GM12878 (cell line): ENCODE results near the gene COBLL1. TPM values are rescaled to one million over a fixed set of nuclear protein-coding genes. Genes with fewer than 3 reads are reported as not detected.

Source experiments
- ATAC-seq: fragments of 200-7000 bp; cut with Tn5 transposase; 3 replicates; pipeline ENCODE4 v1.9.1; 2020; ENCODE audit warnings: mild to moderate bottlenecking, moderate library complexity
- BruUV-seq: library from RNA; stranded (reverse); fragments of 400-500 nt; replicated peaks from 2 replicates; lab custom pipeline; 2021; lab: Mats Ljungman, UMichigan
- CTCF ChIA-PET: fragments of 300-600 bp; sonication (Branson Sonifier 250); formaldehyde crosslinking; extraction: SDS; loops from one replicate; lab custom pipeline; 2021; ENCODE audit warnings: inconsistent platforms; lab: Yijun Ruan, JAX
- POLR2A ChIA-PET: fragments of 350-600 bp; formaldehyde crosslinking; extraction: SDS; loops from one replicate; lab custom pipeline; 2021; ENCODE audit warnings: inconsistent platforms; lab: Charles Lee
- RAD21 ChIA-PET: fragments of 300-600 bp; sonication (Branson Sonifier 250); formaldehyde crosslinking; loops from one replicate; lab custom pipeline; 2023; ENCODE audit warnings: antibody characterized with exemption; ENCODE audit not compliant: unreplicated experiment; lab: Charles Lee
- SMC1A ChIA-PET: fragments of 300-600 bp; sonication (Branson Sonifier 250); formaldehyde crosslinking; loops from one replicate; lab custom pipeline; 2023; ENCODE audit not compliant: unreplicated experiment, uncharacterized antibody; lab: Charles Lee
- DNase-seq: peaks from one replicate; pipeline ENCODE4 v3.0.0-alpha.2; 2011; ENCODE audit warnings: low read depth, low spot score
- FAIRE-seq: peaks from 3 replicates; lab custom pipeline; 2011; peaks lifted over from hg19 to GRCh38; lab: Jason Lieb, UNC
- H2AFZ ChIP-seq: 2 replicates; pipeline ENCODE4 v1.6.0; 2011; ENCODE audit warnings: low read depth, low read length, control low read depth; ENCODE audit not compliant: control insufficient read depth
- H3K27ac ChIP-seq: 2 replicates; pipeline ENCODE4 v1.5.1; 2011; ENCODE audit warnings: control low read depth; ENCODE audit not compliant: control insufficient read depth, insufficient read depth
- H3K27me3 ChIP-seq, 2 experiments: replicated peaks in 1 of 2; 2 replicates each; pipeline versions ENCODE4 v1.6.0 to v1.6.1; 2011; ENCODE audit warnings: low read length in 1 of 2; ENCODE audit not compliant: control insufficient read depth in 2 of 2, insufficient read depth in 2 of 2
- H3K36me3 ChIP-seq, 2 experiments: 2 replicates each; pipeline ENCODE4 v1.5.1; 2011; ENCODE audit warnings: low read length in 1 of 2; ENCODE audit not compliant: control insufficient read depth in 2 of 2, insufficient read depth in 2 of 2
- H3K4me1 ChIP-seq: 2 replicates; pipeline ENCODE4 v1.6.1; 2011; ENCODE audit warnings: mild to moderate bottlenecking, low read length, moderate library complexity, mixed read lengths; ENCODE audit not compliant: control insufficient read depth, insufficient read depth
- H3K4me2 ChIP-seq: 2 replicates; pipeline ENCODE4 v1.6.0; 2011; ENCODE audit warnings: control low read depth; ENCODE audit not compliant: control insufficient read depth, insufficient read depth
- H3K4me3 ChIP-seq: fragments of 200-600 bp; sonication (generic); 2 replicates; pipeline ENCODE4 v1.5.1; 2016
- H3K79me2 ChIP-seq: 2 replicates; pipeline ENCODE4 v1.6.0; 2011; ENCODE audit warnings: low read length; ENCODE audit not compliant: control insufficient read depth, insufficient read depth
- H3K9ac ChIP-seq: 2 replicates; pipeline ENCODE4 v1.8.0; 2011; ENCODE audit warnings: low read length, control low read depth, mixed read lengths; ENCODE audit not compliant: control insufficient read depth, insufficient read depth
- H3K9me3 ChIP-seq: replicated peaks from 3 replicates; pipeline ENCODE4 v1.5.1; 2011; ENCODE audit warnings: mild to moderate bottlenecking, low read length; ENCODE audit not compliant: control insufficient read depth, insufficient read depth
- H4K20me1 ChIP-seq: 2 replicates; pipeline ENCODE4 v1.6.0; 2011; ENCODE audit not compliant: control insufficient read depth, insufficient read depth
- CBX3 ChIP-seq: fragments of 200-600 bp; sonication (generic); IDR thresholded peaks from 2 replicates; pipeline ENCODE4 v1.6.1; 2016; ENCODE audit warnings: low read depth, borderline replicate concordance
- HDAC2 ChIP-seq: fragments of 200-600 bp; sonication (generic); IDR thresholded peaks from 2 replicates; pipeline ENCODE4 v1.6.1; 2017
- HDAC6 ChIP-seq: fragments of 200-600 bp; sonication (generic); IDR thresholded peaks from one replicate; pipeline ENCODE4 v1.8.0; 2017; ENCODE audit warnings: antibody characterized with exemption; ENCODE audit not compliant: unreplicated experiment
- NR2F1 ChIP-seq: fragments of 450-650 bp; conservative IDR thresholded peaks from 2 replicates; pipeline ENCODE4 v1.6.1; 2017; ENCODE audit warnings: mild to moderate bottlenecking
- PAX5 ChIP-seq: IDR thresholded peaks from 2 replicates; pipeline ENCODE4 v1.6.1; 2011; ENCODE audit warnings: low read depth, low read length, borderline replicate concordance
- SIX5 ChIP-seq: IDR thresholded peaks from 2 replicates; pipeline ENCODE4 v1.6.1; 2011; ENCODE audit warnings: mild to moderate bottlenecking, low read depth, low read length, moderate library complexity; ENCODE audit not compliant: severe bottlenecking
- SMAD5 ChIP-seq: IDR thresholded peaks from 2 replicates; pipeline ENCODE4 v1.6.1; 2016; ENCODE audit warnings: antibody characterized with exemption, low read depth
- ZNF384 ChIP-seq: IDR thresholded peaks from 2 replicates; pipeline ENCODE4 v1.6.1; 2012; ENCODE audit warnings: low read depth, mild to moderate bottlenecking, low read length, improper control_type of control experiment, borderline replicate concordance
- WGBS: methylation state at CpG from one replicate; pipeline ENCODE4 v1.1.6; 2016; ENCODE audit warnings: low lambda C conversion rate; ENCODE audit not compliant: insufficient replicate concordance, insufficient coverage; ENCODE audit errors: missing lambda C conversion rate; 5-methylcytosine and 5-hydroxymethylcytosine counted together
- in situ Hi-C: fragments of 300-500 bp; cut with MboI; formaldehyde crosslinking; loops from 9 replicates; pipeline ENCODE4 v1.14.3; 2018; ENCODE audit warnings: mixed read lengths
- intact Hi-C: fragments of 100-400 bp; cut with micrococcal nuclease; formaldehyde crosslinking; loops from one replicate; pipeline ENCODE4 v1.14.2; 2022; ENCODE audit not compliant: unreplicated experiment
- polyA plus RNA-seq, 11 experiments: library from polyadenylated mRNA; depleted of rRNA in 4 of 11; unstranded in 6 of 11; stranded (reverse) in 5 of 11; fragments of >200 nt; fragmentation: Nextera tagmentation in 4 of 11; fragmentation: Illumina TruSeq in 1 of 11; extraction: Ambion mirVana in 4 of 11; extraction: Trizol in 1 of 11; gene quantifications; 1 replicate in 1 of 11; 2 replicates in 10 of 11; pipeline versions ENCODE4 v1.2.1 to v1.2.3, GENCODE V29; 2011 to 2016; ENCODE audit warnings: inconsistent platforms in 2 of 11, missing spikeins in 2 of 11, low read depth in 1 of 11
- total RNA-seq, 4 experiments: library from RNA; depleted of rRNA in 3 of 4; stranded (reverse); fragments of >200 nt in 3 of 4; fragmentation: Illumina TruSeq in 1 of 4; extraction: Trizol in 1 of 4; gene quantifications; 2 replicates each; pipeline versions ENCODE4 v1.2.1 to v1.2.3, GENCODE V29; 2013 to 2021
- TF ChIP-seq, protein P1 (sequence below): fragments of 450-650 bp; IDR thresholded peaks from 2 replicates; pipeline ENCODE4 v1.6.1; 2016; ENCODE audit warnings: mild to moderate bottlenecking
- TF ChIP-seq, protein P2 (sequence below): IDR thresholded peaks from 2 replicates; pipeline ENCODE4 v1.6.1; 2012; ENCODE audit warnings: low read depth, low read length, improper control_type of control experiment
- TF ChIP-seq, protein P3 (sequence below): IDR thresholded peaks from 2 replicates; pipeline ENCODE4 v1.6.1; 2012; ENCODE audit warnings: improper control_type of control experiment, low read depth, low read length; ENCODE audit not compliant: insufficient replicate concordance

COBLL1 gene
- total and polyA plus RNA-seq, 10 of the 15 experiments (the other 5 are each of a cell fraction or from before 2014, with no cell fraction given) = 0.46 TPM; not detected in 9

DNA sequence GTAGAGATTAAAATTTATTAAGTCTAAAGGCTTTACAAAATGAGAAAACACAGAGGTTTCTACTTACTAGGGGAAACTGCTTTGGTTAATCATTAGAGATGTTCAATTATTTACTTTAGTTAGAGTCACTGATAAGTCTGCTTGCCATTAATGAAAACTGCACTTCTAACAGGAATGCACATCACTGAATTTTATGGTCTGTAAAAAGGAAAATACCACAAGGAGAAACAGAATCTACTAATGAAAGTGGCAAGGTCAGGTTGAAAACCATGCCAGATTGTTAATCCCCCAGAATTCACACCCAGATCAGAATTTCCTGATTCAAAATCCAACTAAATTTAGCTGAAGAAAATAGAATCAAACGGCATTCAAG lies 129.9 kb downstream of the COBLL1 start (continued):
- TF ChIP-seq HDAC2 = no peak
- TF ChIP-seq, protein P1, sequence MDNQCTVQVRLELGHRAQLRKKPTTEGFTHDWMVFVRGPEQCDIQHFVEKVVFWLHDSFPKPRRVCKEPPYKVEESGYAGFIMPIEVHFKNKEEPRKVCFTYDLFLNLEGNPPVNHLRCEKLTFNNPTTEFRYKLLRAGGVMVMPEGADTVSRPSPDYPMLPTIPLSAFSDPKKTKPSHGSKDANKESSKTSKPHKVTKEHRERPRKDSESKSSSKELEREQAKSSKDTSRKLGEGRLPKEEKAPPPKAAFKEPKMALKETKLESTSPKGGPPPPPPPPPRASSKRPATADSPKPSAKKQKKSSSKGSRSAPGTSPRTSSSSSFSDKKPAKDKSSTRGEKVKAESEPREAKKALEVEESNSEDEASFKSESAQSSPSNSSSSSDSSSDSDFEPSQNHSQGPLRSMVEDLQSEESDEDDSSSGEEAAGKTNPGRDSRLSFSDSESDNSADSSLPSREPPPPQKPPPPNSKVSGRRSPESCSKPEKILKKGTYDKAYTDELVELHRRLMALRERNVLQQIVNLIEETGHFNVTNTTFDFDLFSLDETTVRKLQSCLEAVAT = no peak

DNA sequence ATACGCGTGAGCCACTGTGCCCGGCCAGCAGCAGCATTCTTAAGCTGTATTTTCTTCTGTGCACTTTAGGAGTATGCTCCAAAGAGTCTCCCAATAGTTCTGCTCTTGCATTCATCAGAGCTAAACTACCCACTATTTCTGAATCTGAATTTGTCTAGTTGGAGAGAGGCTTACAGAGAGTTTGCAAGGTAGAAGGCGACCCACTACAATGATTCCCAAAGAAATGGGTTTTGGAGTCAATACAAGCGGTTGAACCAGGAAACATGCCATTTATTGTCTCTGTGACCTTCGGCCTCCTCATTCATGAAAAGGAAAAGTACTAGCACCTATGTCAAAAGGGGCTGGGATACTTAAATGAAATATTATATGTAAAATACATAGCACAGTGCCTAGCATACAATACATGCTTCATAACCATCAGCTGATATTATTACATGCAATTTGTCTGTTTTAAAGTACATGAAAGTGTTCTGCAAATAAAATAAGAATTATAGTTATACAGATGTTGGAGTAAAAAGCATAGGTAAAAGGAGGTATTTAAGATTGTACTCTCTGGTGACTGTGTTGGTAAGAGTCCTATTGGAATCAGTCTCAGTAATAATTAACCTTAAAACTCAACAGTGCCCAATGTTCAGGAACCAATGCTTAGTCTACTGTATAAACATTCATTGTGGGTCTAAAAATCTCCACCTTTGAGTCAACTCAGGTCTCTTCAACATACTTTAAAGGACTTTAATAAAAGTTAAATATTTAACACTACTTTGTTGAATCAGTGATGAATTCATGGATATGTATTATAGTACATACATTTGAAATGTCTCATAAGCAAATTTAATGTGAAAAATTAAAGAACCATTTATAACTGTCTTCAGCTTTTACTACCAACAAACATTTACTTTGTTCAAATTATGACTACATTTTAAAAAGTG lies 130.5 kb downstream of the COBLL1 start:
- POLR2A ChIA-PET = no interaction called here
- CTCF ChIA-PET = interaction anchor here (0.7 kb wide), 1 partner anchor 151 kb away, joined by 4 read pairs; no protein-coding TSS in a partner anchor
- no peaks in the 10 kb centered on the region for H3K9me3 ChIP-seq
- no peaks in the 10 kb centered on the region for H3K79me2 ChIP-seq
- no peak overlapping the region for H3K27ac ChIP-seq
- no peak for DNase-seq
- H3K4me1 ChIP-seq = no peaks in the 10 kb centered on the region
- no peaks in the 10 kb centered on the region for H3K27me3 ChIP-seq
- WGBS = 48% methylated on average over 6 of the region's 6 CpGs
- no peak for ATAC-seq
- RAD21 ChIA-PET = no interaction called here
- SMC1A ChIA-PET = no interaction called here
- no peak overlapping the region for H3K4me3 ChIP-seq
- H3K9ac ChIP-seq = no peak overlapping the region
- no peak overlapping the region for H3K4me2 ChIP-seq
- no peak overlapping the region for H2AFZ ChIP-seq
- no peak for FAIRE-seq
- H3K36me3 ChIP-seq = no peaks in the 10 kb centered on the region
- TF ChIP-seq CBX3 (no peak), SIX5 (no peak), HDAC6 (no peak), PAX5 (no peak), NR2F1 (no peak), ZNF384 (no peak), SMAD5 (no peak)
- TF ChIP-seq, protein P2, sequence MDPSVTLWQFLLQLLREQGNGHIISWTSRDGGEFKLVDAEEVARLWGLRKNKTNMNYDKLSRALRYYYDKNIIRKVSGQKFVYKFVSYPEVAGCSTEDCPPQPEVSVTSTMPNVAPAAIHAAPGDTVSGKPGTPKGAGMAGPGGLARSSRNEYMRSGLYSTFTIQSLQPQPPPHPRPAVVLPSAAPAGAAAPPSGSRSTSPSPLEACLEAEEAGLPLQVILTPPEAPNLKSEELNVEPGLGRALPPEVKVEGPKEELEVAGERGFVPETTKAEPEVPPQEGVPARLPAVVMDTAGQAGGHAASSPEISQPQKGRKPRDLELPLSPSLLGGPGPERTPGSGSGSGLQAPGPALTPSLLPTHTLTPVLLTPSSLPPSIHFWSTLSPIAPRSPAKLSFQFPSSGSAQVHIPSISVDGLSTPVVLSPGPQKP = no peak
- TF ChIP-seq, protein P3, sequence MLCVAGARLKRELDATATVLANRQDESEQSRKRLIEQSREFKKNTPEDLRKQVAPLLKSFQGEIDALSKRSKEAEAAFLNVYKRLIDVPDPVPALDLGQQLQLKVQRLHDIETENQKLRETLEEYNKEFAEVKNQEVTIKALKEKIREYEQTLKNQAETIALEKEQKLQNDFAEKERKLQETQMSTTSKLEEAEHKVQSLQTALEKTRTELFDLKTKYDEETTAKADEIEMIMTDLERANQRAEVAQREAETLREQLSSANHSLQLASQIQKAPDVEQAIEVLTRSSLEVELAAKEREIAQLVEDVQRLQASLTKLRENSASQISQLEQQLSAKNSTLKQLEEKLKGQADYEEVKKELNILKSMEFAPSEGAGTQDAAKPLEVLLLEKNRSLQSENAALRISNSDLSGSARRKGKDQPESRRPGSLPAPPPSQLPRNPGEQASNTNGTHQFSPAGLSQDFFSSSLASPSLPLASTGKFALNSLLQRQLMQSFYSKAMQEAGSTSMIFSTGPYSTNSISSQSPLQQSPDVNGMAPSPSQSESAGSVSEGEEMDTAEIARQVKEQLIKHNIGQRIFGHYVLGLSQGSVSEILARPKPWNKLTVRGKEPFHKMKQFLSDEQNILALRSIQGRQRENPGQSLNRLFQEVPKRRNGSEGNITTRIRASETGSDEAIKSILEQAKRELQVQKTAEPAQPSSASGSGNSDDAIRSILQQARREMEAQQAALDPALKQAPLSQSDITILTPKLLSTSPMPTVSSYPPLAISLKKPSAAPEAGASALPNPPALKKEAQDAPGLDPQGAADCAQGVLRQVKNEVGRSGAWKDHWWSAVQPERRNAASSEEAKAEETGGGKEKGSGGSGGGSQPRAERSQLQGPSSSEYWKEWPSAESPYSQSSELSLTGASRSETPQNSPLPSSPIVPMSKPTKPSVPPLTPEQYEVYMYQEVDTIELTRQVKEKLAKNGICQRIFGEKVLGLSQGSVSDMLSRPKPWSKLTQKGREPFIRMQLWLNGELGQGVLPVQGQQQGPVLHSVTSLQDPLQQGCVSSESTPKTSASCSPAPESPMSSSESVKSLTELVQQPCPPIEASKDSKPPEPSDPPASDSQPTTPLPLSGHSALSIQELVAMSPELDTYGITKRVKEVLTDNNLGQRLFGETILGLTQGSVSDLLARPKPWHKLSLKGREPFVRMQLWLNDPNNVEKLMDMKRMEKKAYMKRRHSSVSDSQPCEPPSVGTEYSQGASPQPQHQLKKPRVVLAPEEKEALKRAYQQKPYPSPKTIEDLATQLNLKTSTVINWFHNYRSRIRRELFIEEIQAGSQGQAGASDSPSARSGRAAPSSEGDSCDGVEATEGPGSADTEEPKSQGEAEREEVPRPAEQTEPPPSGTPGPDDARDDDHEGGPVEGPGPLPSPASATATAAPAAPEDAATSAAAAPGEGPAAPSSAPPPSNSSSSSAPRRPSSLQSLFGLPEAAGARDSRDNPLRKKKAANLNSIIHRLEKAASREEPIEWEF = no peak
- intact Hi-C loops (loop anchor here (10.0 kb wide), 1 partner anchor 1536 kb away; no protein-coding TSS in a partner anchor), in situ Hi-C loops (no loop called here)
- BruUV-seq = no TSS peak
- no peaks in the 10 kb centered on the region for H4K20me1 ChIP-seq
